B cell (primary cell): Measurements from ENCODE around the gene PSMD1. TPM values are rescaled to one million over a fixed set of nuclear protein-coding genes. Genes with fewer than 3 reads are reported as not detected.

Experiments used
- ATAC-seq: fragments of 200-7000 bp; cut with Tn5 transposase; one replicate; pipeline ENCODE4 v1.10.0; 2021; ENCODE audit warnings: low read depth, mild to moderate bottlenecking, moderate number of reproducible peaks, moderate library complexity
- CTCF ChIA-PET: fragments of 350-600 bp; sonication (Branson Sonifier 250); formaldehyde crosslinking; loops from one replicate; lab custom pipeline; 2021; ENCODE audit warnings: antibody characterized with exemption, inconsistent platforms; lab: Charles Lee
- POLR2A ChIA-PET: fragments of 350-600 bp; sonication (Branson Sonifier 250); formaldehyde crosslinking; loops from one replicate; lab custom pipeline; 2021; ENCODE audit warnings: antibody characterized with exemption; lab: Charles Lee
- DNase-seq: peaks from one replicate; pipeline ENCODE4 v3.0.0; 2013
- H2AFZ ChIP-seq: 2 replicates; pipeline ENCODE4 v1.6.1; 2012; ENCODE audit warnings: mild to moderate bottlenecking, low read depth, low read length; ENCODE audit not compliant: insufficient read depth, poor library complexity, severe bottlenecking
- H3K27ac ChIP-seq, 2 donors: 1 replicate in 1 of 2; 2 replicates in 1 of 2; pipeline ENCODE4 v1.5.1; 2012 to 2013; ENCODE audit warnings: low read length in 2 of 2, mild to moderate bottlenecking in 2 of 2, moderate library complexity in 1 of 2
- H3K27me3 ChIP-seq, 4 experiments: fragments of 200-600 bp in 1 of 4; sonication (generic) in 1 of 4; replicated peaks in 1 of 4; 1 replicate in 2 of 4; 2 replicates in 2 of 4; pipeline versions ENCODE4 v1.6.1 to v1.7.0; 2013 to 2016; ENCODE audit warnings: low read length in 3 of 4, mild to moderate bottlenecking in 2 of 4, mixed read lengths in 1 of 4, moderate library complexity in 1 of 4; ENCODE audit not compliant: insufficient read depth in 4 of 4, control insufficient read depth in 3 of 4; ENCODE audit errors: control extremely low read depth in 1 of 4
- H3K36me3 ChIP-seq, 2 experiments: replicated peaks in 1 of 2; 1 replicate in 1 of 2; 2 replicates in 1 of 2; pipeline versions ENCODE4 v1.6.1 to v1.7.1; 2013; ENCODE audit warnings: low read length in 1 of 2; ENCODE audit not compliant: insufficient read depth in 2 of 2, control insufficient read depth in 1 of 2; ENCODE audit errors: control extremely low read depth in 1 of 2, extremely low read depth in 1 of 2
- H3K4me1 ChIP-seq, 2 donors: fragments of 200-600 bp in 1 of 2; sonication (generic) in 1 of 2; 1 replicate in 1 of 2; 2 replicates in 1 of 2; pipeline versions ENCODE4 v1.5.1 to v1.6.1; 2013 to 2017; ENCODE audit warnings: low read length in 2 of 2; ENCODE audit not compliant: control insufficient read depth in 2 of 2, insufficient read depth in 2 of 2
- H3K4me2 ChIP-seq: replicated peaks from 2 replicates; pipeline ENCODE3; 2012; ENCODE audit warnings: mild to moderate bottlenecking, low read depth, low read length; ENCODE audit not compliant: poor library complexity, severe bottlenecking
- H3K4me3 ChIP-seq, 5 experiments: fragments of 200-600 bp in 1 of 5; sonication (generic) in 1 of 5; 1 replicate in 3 of 5; 2 replicates in 2 of 5; pipeline versions ENCODE4 v1.5.1 to v1.7.0; 2011 to 2016; ENCODE audit warnings: low read length in 4 of 5, mild to moderate bottlenecking in 4 of 5, low read depth in 2 of 5, control low read depth in 1 of 5, moderate library complexity in 1 of 5; ENCODE audit not compliant: insufficient read depth in 1 of 5; ENCODE audit errors: control extremely low read depth in 1 of 5, extremely low read depth in 1 of 5
- H3K79me2 ChIP-seq: fragments of 200-600 bp; sonication (generic); one replicate; pipeline ENCODE4 v1.6.0; 2016; ENCODE audit warnings: low read length; ENCODE audit not compliant: control insufficient read depth, insufficient read depth
- H3K9ac ChIP-seq: fragments of 200-600 bp; sonication (generic); 2 replicates; pipeline ENCODE4 v1.6.1; 2017; ENCODE audit warnings: mild to moderate bottlenecking, low read length, moderate library complexity
- H3K9me3 ChIP-seq, 3 donors: one replicate each; pipeline versions ENCODE4 v1.6.1 to v1.7.1; 2013; ENCODE audit warnings: low read length in 2 of 3; ENCODE audit not compliant: control insufficient read depth in 2 of 3, insufficient read depth in 1 of 3; ENCODE audit errors: control extremely low read depth in 1 of 3
- H4K20me1 ChIP-seq: 2 replicates; pipeline ENCODE4 v1.6.0; 2012; ENCODE audit warnings: mild to moderate bottlenecking, low read length; ENCODE audit not compliant: insufficient read depth, control insufficient read depth, poor library complexity, severe bottlenecking
- H3K27ac Mint-ChIP-seq: one replicate; pipeline ENCODE4 v1.8.0; 2021; ENCODE audit warnings: mixed read lengths
- H3K27me3 Mint-ChIP-seq: one replicate; pipeline ENCODE4 v1.8.0; 2021; ENCODE audit warnings: mixed read lengths
- H3K4me1 Mint-ChIP-seq: one replicate; pipeline ENCODE4 v1.8.0; 2021; ENCODE audit warnings: mixed read lengths
- H3K4me3 Mint-ChIP-seq: one replicate; pipeline ENCODE4 v1.8.0; 2021; ENCODE audit warnings: mixed read lengths
- H3K9me3 Mint-ChIP-seq: one replicate; pipeline ENCODE4 v1.8.0; 2022; ENCODE audit warnings: mixed read lengths; ENCODE audit not compliant: insufficient read depth
- EZH2 ChIP-seq: IDR thresholded peaks from 2 replicates; pipeline ENCODE4 v1.6.1; 2012; ENCODE audit warnings: borderline replicate concordance, low read depth, mild to moderate bottlenecking, moderate library complexity, low read length; ENCODE audit not compliant: insufficient read depth, poor library complexity, severe bottlenecking
- whole genome bisulfite sequencing: methylation state at CpG from one replicate; pipeline ENCODE4 v1.1.5; 2013; ENCODE audit warnings: missing lambda C conversion rate; ENCODE audit not compliant: insufficient coverage; 5-methylcytosine and 5-hydroxymethylcytosine counted together
- intact Hi-C: fragments of 100-400 bp; cut with micrococcal nuclease; formaldehyde crosslinking; loops from one replicate; pipeline ENCODE4 v1.10.0; 2022
- polyA plus RNA-seq: library from polyadenylated mRNA; depleted of rRNA; stranded (reverse); fragments of >200 nt; gene quantifications from 2 replicates; pipeline ENCODE4 v1.2.3, GENCODE V29; 2012
- total RNA-seq, 2 donors: library from RNA; stranded (reverse); fragments of 120-200 nt in 1 of 2; gene quantifications; 1 replicate in 1 of 2; 2 replicates in 1 of 2; pipeline versions ENCODE4 v1.2.3 to v1.2.4, GENCODE V29; 2013 to 2022
- TF ChIP-seq, protein P1 (sequence below): fragments of 200-600 bp; IDR thresholded peaks from one replicate; pipeline ENCODE4 v1.8.0; 2022; ENCODE audit warnings: antibody characterized with exemption, mild to moderate bottlenecking

The PSMD1 gene
- total and polyA plus RNA-seq, 2 donors (not counting 1 experiment from before 2014, with no cell fraction given), result 21.5 to 48.2 TPM

DNA sequence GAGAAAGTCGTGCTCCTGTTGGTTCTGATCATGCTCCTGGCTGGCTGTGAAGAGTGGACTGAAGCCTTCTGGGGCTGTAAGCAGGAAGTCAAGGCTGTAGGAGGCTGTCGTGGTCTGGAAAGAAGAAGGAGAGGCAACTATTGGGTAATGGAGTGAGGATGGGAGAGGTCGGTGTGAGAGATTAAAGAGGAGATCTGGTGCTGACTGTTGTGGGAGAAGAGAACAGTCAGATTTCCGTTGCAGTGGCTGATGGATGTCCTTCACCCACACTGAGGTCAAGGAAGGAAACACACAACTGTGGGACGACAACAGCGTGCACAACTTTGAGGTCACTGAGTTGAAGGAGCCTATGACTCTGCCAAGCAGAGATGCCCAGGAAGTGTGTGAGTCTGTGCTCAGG, 2.8 kb upstream of the PSMD1 start:
- Histone ChIP-seq H3K79me2 (peaks cover 21% of the 10 kb centered on the region), H2AFZ (no peak overlapping the region), H3K27me3 (peaks cover 0 to 19% (median 0%) of the 10 kb centered on the region in 4 experiments), H3K9me3 (no peaks in the 10 kb centered on the region), H3K27ac (no peak overlapping the region), H3K4me3 (no peak overlapping the region), H3K4me2 (no peak overlapping the region), H3K4me1 (peaks cover 20 to 27% of the 10 kb centered on the region in 2 donors), H3K9ac (no peak overlapping the region), H3K36me3 (no peaks in the 10 kb centered on the region), H4K20me1 (peaks cover 19% of the 10 kb centered on the region)
- H3K9me3 Mint-ChIP-seq, result no peaks in the 10 kb centered on the region
- intact Hi-C loops, result loop anchor here (1.0 to 10.0 kb wide), 3 partner anchors 17 to 1501 kb away; partner anchors contain the start of genes C2orf72, EIF4E2 and TIGD1
- no peak for DNase-seq
- no peak for ATAC-seq
- H3K27ac Mint-ChIP-seq, result peak overlapping the region; percentile 23
- ChIA-PET CTCF (interaction anchor here (1.2 to 1.8 kb wide), 6 partner anchors 9 to 230 kb away, joined by 3 to 17 read pairs (median 8); no protein-coding TSS in a partner anchor), POLR2A (no interaction called here)
- peak overlapping the region; percentile 11 for H3K4me3 Mint-ChIP-seq
- TF ChIP-seq, protein P1, sequence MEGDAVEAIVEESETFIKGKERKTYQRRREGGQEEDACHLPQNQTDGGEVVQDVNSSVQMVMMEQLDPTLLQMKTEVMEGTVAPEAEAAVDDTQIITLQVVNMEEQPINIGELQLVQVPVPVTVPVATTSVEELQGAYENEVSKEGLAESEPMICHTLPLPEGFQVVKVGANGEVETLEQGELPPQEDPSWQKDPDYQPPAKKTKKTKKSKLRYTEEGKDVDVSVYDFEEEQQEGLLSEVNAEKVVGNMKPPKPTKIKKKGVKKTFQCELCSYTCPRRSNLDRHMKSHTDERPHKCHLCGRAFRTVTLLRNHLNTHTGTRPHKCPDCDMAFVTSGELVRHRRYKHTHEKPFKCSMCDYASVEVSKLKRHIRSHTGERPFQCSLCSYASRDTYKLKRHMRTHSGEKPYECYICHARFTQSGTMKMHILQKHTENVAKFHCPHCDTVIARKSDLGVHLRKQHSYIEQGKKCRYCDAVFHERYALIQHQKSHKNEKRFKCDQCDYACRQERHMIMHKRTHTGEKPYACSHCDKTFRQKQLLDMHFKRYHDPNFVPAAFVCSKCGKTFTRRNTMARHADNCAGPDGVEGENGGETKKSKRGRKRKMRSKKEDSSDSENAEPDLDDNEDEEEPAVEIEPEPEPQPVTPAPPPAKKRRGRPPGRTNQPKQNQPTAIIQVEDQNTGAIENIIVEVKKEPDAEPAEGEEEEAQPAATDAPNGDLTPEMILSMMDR, result no peak
- TF ChIP-seq EZH2, result no peak
- WGBS, result 70% methylated on average over 6 of the region's 6 CpGs
- peaks cover 28% of the 10 kb centered on the region for H3K4me1 Mint-ChIP-seq
- H3K27me3 Mint-ChIP-seq, result peaks cover 23% of the 10 kb centered on the region

DNA sequence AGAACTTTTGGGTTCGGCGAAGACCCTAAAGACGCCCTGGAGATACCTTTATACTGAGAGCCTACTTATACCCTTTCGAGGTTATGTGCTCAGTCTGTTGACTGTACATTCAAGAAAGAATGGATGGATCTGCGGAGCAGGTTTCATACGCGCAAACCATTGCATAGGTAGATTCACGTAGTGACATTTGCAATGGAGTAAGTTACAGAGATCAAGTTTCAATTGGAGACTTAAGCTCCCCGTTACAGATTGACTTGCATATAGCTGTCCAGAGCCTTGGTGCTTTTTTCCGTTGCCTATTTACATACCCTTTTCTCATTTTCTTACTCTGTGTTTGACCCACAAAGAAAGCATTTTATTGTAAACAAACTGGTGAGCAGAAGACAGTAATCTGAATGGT, 923 bp downstream of the PSMD1 start:
- intact Hi-C loops, result loop anchor here (2.0 to 10.0 kb wide), 4 partner anchors 345 to 1497 kb away; partner anchors contain the start of genes CAB39, EIF4E2, NCL and TIGD1
- peak overlapping the region; percentile 91 for H2AFZ ChIP-seq
- H3K27ac Mint-ChIP-seq, result peak overlapping the region; percentile 100
- H3K4me3 ChIP-seq, result peak overlapping the region; percentile 75 to 99 (median 90)
- H3K4me1 Mint-ChIP-seq, result peaks cover 35% of the 10 kb centered on the region
- peaks cover 12% of the 10 kb centered on the region for H3K27me3 Mint-ChIP-seq
- H3K27ac ChIP-seq, result peak overlapping the region; percentile 85 to 86
- H3K9me3 ChIP-seq, result no peaks in the 10 kb centered on the region
- POLR2A ChIA-PET, result no interaction called here
- no peaks in the 10 kb centered on the region for H3K9me3 Mint-ChIP-seq
- DNase-seq, result no peak
- peaks cover 0 to 2% of the 10 kb centered on the region in 2 experiments for H3K36me3 ChIP-seq
- H3K4me3 Mint-ChIP-seq, result peak overlapping the region; percentile 100
- ATAC-seq, result no peak
- no peak for TF ChIP-seq EZH2
- TF ChIP-seq, protein P1, result no peak
- peaks cover 24% of the 10 kb centered on the region for H4K20me1 ChIP-seq
- H3K9ac ChIP-seq, result peak overlapping the region; percentile 91
- CTCF ChIA-PET, result interaction anchor here (0.8 to 0.9 kb wide), 3 partner anchors 12 to 407 kb away, joined by 3 read pairs; partner anchors contain the start of gene NCL
- H3K27me3 ChIP-seq, result peaks cover 0 to 3% (median 0%) of the 10 kb centered on the region in 4 experiments
- peaks cover 18 to 22% of the 10 kb centered on the region in 2 donors for H3K4me1 ChIP-seq
- WGBS, result 11% methylated on average over 6 of the region's 10 CpGs
- peaks cover 35% of the 10 kb centered on the region for H3K79me2 ChIP-seq
- peak overlapping the region; percentile 94 for H3K4me2 ChIP-seq
